HG03139 (cell line): ENCODE data around the gene RNF44.
"Not testable (repeated sequence)": the region's sequence is repeated elsewhere in the genome, so short reads cannot be mapped to it uniquely, and the experiment has no call there.

Source experiments
- ATAC-seq: cut with Tn5 transposase; IDR thresholded peaks from one replicate; pipeline ENCODE4 v1.9.1; 2021; ENCODE audit not compliant: unreplicated experiment

Gene RNF44

DNA sequence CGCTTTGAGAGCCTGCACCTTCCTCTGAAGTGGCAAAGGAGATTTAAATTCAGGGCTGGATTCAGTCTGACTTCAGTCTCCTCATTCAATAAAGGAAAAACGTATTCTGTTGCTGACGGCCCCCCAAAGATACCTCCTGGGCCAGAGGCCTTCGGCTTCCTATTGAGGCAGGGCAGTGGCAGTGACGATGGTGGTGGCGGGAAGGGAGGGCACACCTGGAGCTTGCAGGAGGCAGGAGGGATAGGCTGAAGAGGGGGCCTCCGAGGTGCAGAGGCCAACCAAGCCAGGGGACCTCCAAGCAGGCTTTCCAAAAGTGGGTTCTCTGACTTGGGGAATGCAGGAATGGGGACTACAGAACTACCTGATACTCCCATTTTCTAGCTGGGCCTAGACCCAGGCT is 15.9 kb downstream of the RNF44 start:
- ATAC-seq: no peak

- ATAC-seq: no peak
Measured at GRCh38 chr5:176519810-176520720, 17.1 kb downstream of the RNF44 start.

DNA sequence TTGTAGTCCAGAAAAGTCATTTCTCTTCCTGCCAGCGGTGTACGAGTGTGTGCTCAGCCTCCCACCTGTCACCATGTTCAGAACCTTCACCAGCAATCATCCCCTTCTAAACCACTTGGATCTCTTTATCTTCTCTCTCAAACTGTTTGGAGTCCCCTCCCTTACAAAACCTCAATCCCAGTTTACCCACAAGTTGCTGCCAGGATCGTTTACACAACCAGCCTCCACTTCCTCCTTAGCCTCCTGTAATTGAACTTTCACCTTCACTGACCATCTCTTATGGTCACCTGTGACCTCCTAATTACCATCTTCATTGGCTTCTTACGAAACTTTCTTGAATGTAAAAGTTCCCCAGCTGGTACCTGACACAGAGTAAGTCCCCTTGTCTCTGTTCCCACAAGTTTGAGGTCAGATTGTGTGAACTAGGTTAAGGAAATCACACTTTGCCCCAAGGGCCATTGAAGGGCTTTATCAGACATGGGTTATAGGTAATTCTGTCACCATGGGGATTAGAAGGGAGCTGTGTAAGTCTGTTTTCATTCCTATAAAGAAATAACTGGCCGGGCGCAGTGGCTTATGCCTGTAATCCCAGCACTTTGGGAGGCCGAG is 20.0 kb downstream of the RNF44 start:
- ATAC-seq: no peak

DNA sequence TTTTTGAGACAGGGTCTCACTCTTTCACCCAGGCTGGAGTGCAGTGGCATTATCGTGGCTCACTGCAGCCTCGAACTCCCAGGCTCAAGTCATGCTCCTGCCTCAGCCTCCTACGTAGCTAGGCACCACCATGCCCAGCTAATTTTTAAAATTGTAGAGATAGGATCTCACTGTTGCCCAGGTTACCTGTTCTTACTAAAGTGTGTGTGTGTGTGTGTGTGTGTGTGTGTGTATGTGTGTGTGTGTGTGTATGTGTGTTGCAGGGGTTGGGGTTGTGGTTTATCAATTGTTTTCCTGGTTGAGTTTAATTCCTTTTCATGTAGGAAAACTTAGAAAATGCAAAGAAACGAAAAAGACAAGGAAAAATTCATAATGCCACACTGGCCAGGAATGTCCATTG is 21.8 kb downstream of the RNF44 start:
- ATAC-seq: no peak

DNA sequence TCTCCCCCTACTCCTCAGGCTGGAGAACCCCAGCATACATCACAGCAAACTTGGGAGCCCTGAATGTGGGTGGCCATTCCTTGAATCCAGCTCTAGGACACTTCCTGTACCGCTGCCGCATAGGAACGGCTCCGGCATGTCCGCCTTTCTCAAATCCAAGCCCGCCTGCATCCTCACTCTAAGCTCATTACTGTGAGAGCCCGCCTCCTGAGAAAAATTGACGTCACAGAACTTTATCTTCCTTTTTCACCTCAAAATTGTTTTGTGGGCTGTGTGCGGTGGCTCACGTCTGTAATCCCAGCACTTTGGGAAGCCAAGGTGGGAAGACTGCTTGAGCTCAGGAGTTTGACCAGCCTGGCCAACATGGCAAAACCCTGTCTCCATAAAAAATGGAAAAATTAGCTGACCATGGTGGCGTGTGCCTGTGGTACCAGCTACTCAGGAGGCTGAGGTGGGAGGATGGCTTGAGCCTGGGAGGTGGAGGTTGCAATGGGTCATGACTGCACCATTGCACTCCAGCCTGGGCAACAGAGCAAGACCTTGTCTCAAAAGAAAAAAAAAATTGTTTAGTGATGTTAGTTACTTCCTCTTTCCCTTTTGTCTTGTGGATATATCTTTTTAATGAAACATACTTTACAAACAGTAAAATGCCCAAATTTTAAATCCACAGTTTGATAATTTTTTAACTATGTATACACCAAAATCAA is 22.8 kb downstream of the RNF44 start:
- no peak for ATAC-seq

DNA sequence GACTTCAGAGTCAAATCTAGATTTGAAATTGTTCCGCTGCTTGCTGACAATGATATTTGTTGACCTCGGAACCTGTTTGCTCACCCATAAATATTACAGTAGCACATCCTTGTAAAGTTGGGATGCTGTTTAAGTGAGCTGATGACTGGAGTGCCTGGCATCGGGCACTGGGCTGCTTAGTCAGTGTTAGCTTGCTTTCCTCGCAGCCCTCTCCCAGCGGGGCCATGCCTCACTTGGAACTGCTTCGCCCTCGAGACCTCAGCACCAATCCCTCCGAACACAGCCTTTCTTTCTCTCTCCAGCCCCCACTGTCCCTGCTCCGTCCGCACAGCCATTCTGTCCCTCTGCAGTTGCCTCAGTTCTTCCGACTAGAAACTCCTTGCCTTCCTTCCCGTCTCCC is 23.4 kb downstream of the RNF44 start:
- ATAC-seq: no peak

GRCh38 chr5:176508603-176509002 is 28.6 kb downstream of the RNF44 start:
- ATAC-seq: no peak

DNA sequence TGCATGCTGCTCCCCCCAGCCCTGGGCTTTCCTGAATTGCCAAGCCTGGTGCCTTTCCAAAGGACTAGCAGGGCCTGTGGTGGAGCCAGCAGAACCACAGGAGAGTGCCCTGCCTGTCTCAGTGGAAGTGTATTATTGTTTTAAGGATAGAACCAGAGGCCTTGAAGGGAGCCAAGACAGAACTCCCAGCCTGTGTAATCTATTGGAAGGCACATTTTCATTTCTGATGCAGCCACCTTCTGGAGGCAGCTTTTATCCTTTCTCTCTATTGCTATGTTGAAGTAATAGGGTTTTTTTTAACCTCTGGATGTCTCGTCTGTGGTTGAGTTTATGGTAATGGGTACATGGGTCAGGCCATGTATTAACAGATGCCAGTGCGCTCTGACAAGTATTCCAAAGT is 29.3 kb downstream of the RNF44 start:
- ATAC-seq: no peak

DNA sequence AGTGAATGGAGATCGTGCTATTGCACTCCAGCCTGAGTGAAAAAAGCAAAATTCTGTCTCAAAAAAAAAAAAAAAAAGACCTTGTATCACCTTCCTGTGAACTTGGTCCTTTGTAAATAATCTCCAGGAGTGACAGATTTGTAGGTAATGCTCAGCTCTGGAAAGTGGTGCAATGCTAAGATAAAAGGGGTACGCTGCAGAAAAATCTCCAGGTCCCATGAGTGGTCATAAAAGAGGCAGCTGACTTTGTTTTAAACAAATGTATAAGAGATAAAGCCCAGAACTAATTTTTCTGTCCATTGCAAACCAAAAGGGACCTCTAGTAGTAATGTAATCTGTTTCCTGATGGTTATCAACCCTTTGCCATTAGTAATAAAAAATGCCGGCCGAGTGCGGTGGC is 33.7 kb downstream of the RNF44 start:
- ATAC-seq: no peak

- ATAC-seq: no peak
Measured at GRCh38 chr5:176501333-176501732, 35.9 kb downstream of the RNF44 start.

DNA sequence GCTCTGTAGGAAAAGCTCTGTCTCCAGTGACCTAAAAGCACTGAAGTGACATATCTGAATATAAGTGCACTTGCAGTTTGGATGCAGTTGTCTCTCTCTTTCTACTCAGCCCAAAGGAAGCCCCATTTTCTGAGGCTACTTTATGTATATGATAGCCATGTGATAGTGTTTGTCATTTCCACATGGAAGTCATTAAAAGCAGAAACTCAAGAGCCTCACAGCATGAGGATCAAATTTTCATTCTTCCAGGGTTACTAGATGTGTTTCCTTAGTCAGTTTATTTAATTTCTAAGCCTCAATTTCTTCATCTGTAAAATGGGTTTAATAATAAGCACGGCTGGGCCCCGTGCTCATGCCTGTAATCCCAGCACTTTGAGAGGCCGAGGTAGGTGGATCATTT is 36.7 kb downstream of the RNF44 start:
- no peak for ATAC-seq

DNA sequence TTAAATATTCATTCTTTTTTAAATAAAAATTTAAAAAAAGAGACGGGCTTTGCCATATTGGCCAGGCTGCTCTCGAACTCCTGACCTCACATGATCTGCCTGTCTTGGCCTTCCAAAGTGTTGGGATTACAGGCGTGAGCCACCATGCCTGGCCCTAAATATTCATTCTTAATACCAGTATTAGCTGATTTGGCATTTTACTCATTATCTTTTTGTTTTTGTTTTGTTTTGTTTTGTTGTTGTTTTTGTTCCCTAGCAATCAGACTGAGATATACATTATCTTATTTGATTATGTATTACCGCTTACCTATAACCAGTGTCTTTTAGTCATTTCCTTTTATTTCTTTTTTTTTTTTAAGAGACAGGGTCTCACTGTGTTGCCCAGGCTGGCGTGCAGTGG is 37.9 kb downstream of the RNF44 start:
- no peak for ATAC-seq

DNA sequence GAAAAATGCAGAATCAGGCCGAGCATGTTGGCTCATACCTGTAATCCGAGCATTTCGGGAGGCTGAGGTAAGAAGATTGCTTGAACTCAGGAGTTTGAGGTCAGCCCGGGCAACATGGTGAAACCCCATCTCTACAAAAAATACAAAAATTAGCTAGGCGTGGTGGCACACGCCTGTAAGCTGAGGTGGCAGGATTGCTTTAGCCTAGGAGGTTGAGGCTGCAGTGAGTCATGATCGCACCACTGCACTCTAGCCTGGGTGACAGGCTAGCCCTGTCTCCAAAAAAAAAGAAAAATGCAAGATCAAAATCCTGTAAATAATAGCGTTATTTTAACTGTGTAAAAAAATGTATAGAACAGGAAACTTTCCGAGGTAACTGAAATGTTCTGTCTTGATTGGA is 39.4 kb downstream of the RNF44 start:
- ATAC-seq: no peak

DNA sequence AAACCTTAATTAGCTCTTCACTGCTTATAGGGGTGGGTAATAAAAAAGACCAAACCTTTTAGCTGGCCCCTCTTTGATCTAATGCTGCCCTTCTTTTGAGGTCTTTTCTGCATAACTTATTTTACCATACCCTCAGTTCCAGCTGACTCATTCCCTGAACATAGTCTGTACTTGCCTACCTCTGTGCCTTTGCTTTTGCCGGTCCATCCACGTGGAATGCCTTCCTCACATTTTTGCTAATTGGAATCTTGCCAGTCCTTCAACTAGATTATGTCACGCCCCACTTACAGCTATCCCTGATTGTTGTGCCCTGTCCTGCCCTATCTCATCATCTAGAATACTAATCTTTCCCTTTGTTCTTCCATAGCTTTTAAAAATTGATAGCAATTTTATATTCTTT is 44.8 kb downstream of the RNF44 start:
- no peak for ATAC-seq

DNA sequence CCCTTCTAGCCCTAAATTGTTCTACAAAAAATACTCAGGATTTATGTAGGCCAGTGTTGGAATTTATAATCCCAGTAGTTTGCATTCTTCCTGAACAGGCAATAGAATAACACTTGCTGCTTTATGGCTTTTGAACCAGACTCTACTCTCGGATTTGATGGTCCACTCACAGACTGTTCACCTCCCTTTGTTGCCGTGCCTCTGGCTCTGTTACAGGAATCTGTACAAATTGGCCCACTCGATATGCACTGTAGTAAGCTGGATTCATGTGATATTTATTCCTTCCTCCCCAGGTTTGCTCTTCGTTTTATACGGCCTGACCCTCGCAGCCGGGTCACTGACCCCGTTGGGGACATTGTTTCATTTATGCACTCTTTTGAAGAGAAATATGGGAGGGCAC is 45.3 kb downstream of the RNF44 start:
- no peak for ATAC-seq

DNA sequence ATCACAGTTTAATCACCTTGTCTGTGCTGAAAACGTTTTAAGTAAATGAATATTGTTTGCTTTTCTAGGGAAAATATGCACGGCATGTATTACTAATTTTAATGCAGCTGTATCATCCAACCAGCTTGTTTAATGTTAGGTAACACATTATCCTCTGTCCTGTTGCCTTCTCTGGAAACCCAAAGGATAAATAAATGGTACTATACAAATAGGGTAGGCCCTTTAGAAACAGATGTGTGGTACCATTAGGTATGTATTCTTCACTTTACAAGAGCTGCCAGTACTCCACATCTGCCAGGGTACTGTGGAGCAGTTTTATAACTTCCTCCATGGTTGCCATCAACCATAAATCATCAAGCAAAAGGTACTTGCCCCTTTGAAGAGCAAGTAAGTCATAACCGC is 46.1 kb downstream of the RNF44 start:
- ATAC-seq: no peak

- ATAC-seq: no peak
Measured at GRCh38 chr5:176490301-176490700, 46.9 kb downstream of the RNF44 start.

DNA sequence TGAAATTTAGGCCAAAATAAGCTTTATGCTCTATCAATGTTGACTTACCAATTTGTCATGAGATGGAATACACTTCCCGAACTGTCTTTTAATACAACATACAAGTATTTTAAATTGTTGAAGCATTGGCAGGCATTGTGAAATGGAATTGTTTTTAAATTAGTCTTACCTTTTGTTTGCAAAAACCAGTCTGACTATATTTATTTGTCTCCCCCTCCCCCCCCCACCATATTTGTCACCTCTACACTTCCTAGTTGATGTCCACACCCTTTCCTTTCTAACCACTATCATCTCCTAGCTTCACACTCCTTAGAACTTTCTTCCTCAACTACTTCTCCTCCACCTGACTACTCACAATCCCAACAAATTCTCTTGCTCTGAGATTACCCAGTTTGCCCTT is 48.1 kb downstream of the RNF44 start:
- no peak for ATAC-seq

DNA sequence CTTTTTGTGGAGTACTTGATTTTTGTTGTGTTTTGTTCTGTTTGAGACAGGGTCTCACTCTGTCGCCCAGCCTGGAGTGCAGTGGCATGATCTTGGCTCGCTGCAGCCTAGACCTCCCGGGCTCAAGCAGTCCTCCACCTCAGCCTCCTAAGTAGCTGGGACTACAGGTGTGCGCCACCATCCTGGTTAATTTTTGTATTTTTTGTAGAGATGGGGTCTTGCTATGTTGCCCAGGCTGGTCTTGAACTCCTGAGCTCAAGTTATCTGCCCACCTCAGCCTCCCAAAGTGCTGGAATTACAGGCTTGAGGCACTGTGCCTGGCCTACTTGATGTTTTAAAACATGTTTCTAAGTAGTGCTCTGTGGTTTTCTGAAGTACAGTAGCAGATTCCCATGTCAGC is 50.0 kb downstream of the RNF44 start:
- not testable (repeated sequence) for ATAC-seq

GRCh38 chr5:176486189-176486757 is 50.9 kb downstream of the RNF44 start:
- ATAC-seq: no peak

DNA sequence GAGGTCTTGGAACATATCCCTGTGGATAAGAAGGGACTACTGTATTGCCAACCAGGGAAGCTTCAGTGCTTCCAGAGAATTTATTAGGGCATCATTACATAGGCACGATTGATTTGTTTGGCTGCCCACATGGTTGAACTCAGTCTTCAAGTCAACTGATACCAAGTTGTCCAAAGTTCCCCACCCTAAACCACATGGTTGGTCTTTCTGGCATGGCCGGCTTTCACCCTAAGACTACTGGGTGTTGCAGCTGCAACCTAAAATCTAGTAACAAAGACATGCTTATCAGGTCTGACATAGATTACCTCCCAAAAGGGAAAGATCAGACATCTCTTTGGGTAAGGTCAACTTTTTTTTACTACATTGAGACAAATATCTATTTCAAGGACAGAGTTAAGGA is 52.0 kb downstream of the RNF44 start:
- ATAC-seq: no peak

DNA sequence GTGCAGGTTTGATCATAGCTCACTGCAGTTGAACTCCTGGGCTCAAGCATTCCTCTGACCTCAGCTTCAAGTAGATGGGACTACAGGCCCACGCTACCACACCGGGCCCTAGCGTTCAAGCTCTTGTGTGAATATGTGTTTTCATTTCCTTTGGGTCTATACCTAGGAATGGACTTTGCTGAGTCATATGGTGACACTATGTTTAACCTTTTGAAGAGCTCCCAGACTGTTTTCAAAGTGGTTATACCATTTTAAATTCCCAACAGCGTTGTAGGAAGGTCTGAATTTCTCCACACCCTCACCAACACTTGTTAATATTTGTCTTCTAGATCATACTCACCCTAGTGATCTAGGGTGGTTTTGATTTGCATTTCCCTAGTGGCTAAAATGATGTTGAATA is 55.5 kb downstream of the RNF44 start:
- no peak for ATAC-seq
